Central memory CD8-positive, alpha-beta T cell (primary cell): ENCODE measurements around the gene ATP8B4.
A peak's percentile ranks its signal among the peaks of the same experiment; 100 is the strongest.
"Not testable (repeated sequence)": the region's sequence is repeated elsewhere in the genome, so short reads cannot be mapped to it uniquely, and the experiment has no call there.

Experiments
- ATAC-seq: fragments of 150-1000 bp; cut with Tn5 transposase; replicated peaks from 2 replicates; pipeline ENCODE4 v1.10.0; 2022; ENCODE audit warnings: mild to moderate bottlenecking, moderate FRiP score, moderate number of reproducible peaks; ENCODE audit not compliant: poor library complexity, severe bottlenecking; ENCODE audit errors: extremely low read depth
- DNase-seq, 2 donors: peaks; one replicate each; pipeline ENCODE4 v3.0.0; 2021; ENCODE audit warnings: low spot score in 2 of 2
- H3K27ac Mint-ChIP-seq: one replicate; pipeline ENCODE4 v1.8.0; 2022; ENCODE audit warnings: low read depth, mild to moderate bottlenecking, moderate library complexity, mixed read lengths
- H3K27me3 Mint-ChIP-seq: one replicate; pipeline ENCODE4 v1.8.0; 2022; ENCODE audit warnings: mixed read lengths
- H3K36me3 Mint-ChIP-seq: one replicate; pipeline ENCODE4 v1.8.0; 2022; ENCODE audit warnings: mild to moderate bottlenecking, moderate library complexity, mixed read lengths; ENCODE audit not compliant: insufficient read depth
- H3K4me1 Mint-ChIP-seq: one replicate; pipeline ENCODE4 v1.8.0; 2022; ENCODE audit warnings: mixed read lengths
- H3K4me3 Mint-ChIP-seq: one replicate; pipeline ENCODE4 v1.8.0; 2022; ENCODE audit warnings: mild to moderate bottlenecking, moderate library complexity, mixed read lengths
- H3K9me3 Mint-ChIP-seq: one replicate; pipeline ENCODE4 v1.8.0; 2022; ENCODE audit warnings: mixed read lengths

Gene ATP8B4, protein sequence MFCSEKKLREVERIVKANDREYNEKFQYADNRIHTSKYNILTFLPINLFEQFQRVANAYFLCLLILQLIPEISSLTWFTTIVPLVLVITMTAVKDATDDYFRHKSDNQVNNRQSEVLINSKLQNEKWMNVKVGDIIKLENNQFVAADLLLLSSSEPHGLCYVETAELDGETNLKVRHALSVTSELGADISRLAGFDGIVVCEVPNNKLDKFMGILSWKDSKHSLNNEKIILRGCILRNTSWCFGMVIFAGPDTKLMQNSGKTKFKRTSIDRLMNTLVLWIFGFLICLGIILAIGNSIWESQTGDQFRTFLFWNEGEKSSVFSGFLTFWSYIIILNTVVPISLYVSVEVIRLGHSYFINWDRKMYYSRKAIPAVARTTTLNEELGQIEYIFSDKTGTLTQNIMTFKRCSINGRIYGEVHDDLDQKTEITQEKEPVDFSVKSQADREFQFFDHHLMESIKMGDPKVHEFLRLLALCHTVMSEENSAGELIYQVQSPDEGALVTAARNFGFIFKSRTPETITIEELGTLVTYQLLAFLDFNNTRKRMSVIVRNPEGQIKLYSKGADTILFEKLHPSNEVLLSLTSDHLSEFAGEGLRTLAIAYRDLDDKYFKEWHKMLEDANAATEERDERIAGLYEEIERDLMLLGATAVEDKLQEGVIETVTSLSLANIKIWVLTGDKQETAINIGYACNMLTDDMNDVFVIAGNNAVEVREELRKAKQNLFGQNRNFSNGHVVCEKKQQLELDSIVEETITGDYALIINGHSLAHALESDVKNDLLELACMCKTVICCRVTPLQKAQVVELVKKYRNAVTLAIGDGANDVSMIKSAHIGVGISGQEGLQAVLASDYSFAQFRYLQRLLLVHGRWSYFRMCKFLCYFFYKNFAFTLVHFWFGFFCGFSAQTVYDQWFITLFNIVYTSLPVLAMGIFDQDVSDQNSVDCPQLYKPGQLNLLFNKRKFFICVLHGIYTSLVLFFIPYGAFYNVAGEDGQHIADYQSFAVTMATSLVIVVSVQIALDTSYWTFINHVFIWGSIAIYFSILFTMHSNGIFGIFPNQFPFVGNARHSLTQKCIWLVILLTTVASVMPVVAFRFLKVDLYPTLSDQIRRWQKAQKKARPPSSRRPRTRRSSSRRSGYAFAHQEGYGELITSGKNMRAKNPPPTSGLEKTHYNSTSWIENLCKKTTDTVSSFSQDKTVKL

DNA sequence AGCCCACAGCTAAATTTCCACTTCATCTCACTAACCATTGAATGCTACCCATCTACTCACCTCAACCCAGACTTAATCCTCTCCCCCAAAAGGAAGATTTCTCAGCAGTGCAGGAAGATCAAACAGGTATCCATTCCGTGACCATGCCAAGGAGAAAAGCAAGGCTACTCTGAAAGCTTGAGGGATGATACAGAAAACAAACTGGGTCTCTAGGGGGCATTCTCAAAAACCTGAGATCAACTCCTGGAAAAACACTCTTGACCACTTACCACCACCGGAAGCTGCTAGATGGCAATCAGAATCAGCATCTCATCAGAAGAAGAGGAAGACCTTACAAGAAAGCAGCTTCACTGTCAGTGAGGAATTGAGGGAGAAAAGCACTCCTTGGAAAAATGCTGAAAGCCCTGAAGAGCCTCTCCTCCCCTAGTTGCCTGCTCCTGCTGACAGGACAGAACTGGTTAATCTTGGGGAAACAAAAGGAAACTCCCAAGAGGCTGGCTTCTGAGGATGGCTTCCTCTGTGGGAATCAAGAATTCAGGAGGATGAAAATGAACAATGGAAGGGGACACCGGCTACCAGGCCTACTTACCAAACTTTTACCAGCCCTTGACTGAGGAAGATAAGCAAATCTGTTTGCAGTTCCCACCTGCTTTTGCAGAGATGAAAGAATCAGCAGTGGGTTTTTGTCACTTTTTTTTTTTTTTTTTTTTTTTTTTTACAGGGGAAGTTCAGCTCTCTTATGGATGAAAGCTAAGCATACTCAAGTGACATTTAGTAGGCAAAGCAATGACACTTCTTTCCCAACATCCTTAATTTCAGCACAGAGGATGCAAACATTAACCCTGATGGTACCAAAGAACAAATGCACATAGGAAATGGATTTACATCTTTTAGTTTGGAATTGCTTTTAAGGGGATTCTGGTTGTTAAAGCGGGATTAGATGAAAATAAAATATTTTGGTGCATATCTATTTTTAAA, at the start of gene ATP8B4:
ATP8B4 (minus strand) TSS at position 171 of the 978 bp plus-strand sequence. CDS start 12,267 bp downstream, outside the sequence.
- DNase-seq (no peak), ATAC-seq (no peak)
- H3K9me3 Mint-ChIP-seq = peaks cover 6% of the 10 kb centered on the region
- H3K4me1 Mint-ChIP-seq = peaks cover 9% of the 10 kb centered on the region
- H3K27me3 Mint-ChIP-seq = no peaks in the 10 kb centered on the region
- no peak within 1 kb of the TSS for H3K27ac Mint-ChIP-seq
- H3K36me3 Mint-ChIP-seq = no peaks in the 10 kb centered on the region
- H3K4me3 Mint-ChIP-seq = peak within 1 kb of the TSS; percentile 6

DNA sequence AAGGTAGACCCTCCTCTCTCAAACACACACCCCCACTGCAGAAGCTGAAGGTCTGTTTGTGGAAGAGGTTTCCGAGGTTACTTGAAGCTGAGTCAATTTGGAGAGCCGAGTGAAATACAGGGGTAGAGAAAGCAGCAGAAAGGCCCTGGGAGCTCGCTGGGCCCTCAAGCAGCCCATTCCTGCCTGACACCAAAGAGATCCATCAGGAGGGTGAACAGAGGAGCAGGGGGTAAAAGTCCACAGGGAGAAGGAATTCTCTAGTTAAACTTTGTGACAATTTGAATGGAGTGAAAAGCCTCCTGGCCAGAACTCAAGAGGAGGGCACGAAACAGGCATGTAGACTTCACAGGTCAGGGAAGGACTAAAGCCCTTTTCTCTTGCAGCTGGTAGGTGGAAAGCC, 49.3 kb upstream of the ATP8B4 start:
- ATAC-seq (no peak), DNase-seq (no peak)
- Mint-ChIP-seq H3K27me3 (peaks cover 34% of the 10 kb centered on the region), H3K9me3 (no peaks in the 10 kb centered on the region), H3K4me1 (no peaks in the 10 kb centered on the region), H3K36me3 (no peaks in the 10 kb centered on the region), H3K27ac (peak overlapping the region; percentile 33), H3K4me3 (no peak overlapping the region)

DNA sequence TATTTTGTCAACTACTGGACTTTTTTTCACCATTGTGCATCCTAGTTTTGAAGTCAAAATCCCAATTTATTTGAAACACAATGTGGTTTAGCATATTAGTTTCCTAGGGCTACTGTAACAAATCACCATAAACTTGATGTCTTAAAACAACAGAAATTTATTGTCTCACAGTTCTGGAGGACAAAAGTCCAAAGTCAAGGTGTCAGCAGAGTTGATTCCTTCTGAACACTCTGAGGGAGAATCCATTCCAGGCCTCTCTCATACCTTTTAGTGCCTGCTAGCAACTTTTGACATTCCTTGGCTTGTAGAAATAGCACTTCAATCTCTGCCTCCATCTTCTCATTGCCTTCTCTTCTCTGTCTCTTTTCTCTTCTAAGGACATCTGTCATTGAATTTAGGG, 48.1 kb upstream of the ATP8B4 start:
- ATAC-seq = no peak
- Mint-ChIP-seq H3K9me3 (no peaks in the 10 kb centered on the region), H3K4me3 (no peak overlapping the region), H3K27me3 (peaks cover 44% of the 10 kb centered on the region), H3K4me1 (no peaks in the 10 kb centered on the region), H3K36me3 (no peaks in the 10 kb centered on the region), H3K27ac (no peak overlapping the region)
- no peak for DNase-seq

DNA sequence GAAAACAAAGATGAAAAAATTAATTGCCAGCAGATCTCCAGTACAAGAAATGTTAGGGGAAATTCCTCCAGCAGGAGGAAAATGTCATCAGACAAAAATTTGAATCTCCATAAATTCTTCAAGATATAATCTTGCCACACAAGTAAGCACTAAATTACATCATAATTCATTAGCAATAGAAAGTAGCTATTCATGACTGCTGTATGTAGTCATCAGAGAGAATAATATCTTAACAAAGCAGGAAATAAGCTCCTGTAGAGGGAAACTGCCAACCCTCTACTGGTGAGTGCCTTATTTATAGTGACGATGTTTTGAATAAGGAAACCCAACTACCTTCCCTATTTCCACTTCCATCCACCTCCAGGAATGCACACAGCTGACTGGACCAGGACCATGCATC, 47.2 kb upstream of the ATP8B4 start:
- no peaks in the 10 kb centered on the region for H3K36me3 Mint-ChIP-seq
- ATAC-seq (no peak), DNase-seq (no peak)
- H3K27me3 Mint-ChIP-seq = peaks cover 44% of the 10 kb centered on the region
- no peak overlapping the region for H3K4me3 Mint-ChIP-seq
- no peaks in the 10 kb centered on the region for H3K4me1 Mint-ChIP-seq
- no peaks in the 10 kb centered on the region for H3K9me3 Mint-ChIP-seq
- H3K27ac Mint-ChIP-seq = no peak overlapping the region

DNA sequence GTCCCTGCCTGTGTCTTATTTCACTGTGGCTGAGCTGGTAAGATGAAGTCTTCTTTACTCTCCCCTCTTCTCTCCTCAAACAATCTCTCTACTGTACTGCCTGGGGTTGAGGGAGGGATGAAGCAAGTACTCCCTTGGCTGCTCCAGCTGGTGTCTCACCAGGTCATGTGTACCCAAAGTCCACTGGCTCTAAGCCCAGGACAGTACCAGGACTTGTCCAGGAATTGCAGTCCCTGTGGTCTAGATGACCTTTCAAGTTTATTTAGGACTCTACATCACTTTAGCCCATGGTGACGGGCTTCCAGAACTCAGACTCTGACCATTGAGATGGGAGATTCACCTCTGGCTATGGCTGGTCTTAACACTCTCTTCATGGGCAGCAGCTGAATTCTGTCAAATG, 45.4 kb upstream of the ATP8B4 start:
- no peak for DNase-seq
- Mint-ChIP-seq H3K36me3 (no peaks in the 10 kb centered on the region), H3K4me1 (no peaks in the 10 kb centered on the region), H3K27me3 (peaks cover 52% of the 10 kb centered on the region), H3K27ac (no peak overlapping the region), H3K9me3 (no peaks in the 10 kb centered on the region), H3K4me3 (no peak overlapping the region)
- no peak for ATAC-seq

DNA sequence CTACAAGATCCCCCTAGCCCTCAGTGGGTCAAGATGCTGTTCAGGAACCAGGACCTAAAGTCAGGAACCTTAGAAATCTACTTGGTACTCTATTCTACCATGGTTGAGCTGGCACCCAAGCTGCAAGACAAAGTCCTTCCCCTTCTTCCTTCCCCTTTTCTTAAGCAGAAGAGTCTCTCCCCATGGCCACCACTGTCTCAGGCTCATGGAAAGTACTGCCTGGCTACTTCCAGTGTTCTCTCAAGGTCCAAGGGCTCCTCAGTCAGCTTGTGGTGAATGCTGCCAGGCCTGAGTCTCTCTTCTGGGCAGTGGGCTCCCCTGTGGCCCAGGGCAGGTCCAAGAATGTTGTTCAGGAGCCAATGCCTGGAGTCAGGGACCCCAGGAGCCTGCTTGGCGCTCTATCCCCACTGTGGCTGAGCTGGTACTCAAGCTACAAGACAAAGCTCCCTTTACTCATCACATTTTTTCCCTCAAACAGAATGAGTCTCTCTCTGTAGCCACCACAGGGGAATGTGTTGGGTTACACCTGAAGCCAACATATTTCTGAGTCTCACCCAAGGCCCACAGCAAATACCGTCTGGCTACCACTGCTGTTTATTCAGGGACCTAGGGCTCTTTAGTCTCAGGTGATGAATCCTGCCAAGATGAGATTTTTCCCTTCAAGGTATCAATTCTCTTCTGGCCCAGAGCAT, 44.8 kb upstream of the ATP8B4 start:
- Mint-ChIP-seq H3K27ac (no peak overlapping the region), H3K9me3 (no peaks in the 10 kb centered on the region), H3K4me3 (no peak overlapping the region), H3K36me3 (no peaks in the 10 kb centered on the region), H3K27me3 (peaks cover 46% of the 10 kb centered on the region), H3K4me1 (no peaks in the 10 kb centered on the region)
- DNase-seq = no peak
- no peak for ATAC-seq

DNA sequence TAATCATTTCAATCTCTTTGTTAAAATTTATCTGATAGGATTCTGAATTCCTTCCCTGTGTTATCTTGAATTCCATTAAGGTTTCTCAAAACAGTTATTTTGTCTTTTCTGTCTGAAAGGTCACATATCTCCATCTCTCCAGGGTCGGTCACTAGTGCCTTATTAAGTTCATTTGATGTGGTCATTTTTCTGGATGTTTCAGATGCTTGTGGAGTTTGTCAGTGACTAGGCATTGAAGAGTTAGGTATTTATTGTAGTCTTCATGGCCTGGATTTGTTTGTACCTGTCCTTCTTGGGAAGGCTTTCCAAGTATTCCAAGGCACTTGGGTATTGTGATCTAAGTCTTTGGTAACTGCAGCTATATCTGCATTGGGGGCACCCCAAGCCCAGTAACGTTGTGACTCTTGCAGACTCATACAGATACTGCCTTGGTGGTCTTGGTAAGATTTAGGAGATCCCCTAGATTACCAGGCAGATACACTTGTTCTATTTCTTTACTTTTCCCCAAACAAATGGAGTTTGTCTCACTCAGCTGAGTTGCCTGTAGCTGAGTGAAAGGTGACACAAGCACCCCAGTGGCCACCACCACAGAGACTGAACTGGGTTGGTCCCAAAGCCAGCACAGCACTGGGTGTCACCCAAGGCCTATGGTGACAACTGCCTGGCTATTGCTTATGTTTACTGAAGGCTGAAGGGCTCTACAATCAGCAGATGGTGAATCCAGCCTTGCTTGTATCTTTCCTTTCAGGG, 44.1 kb upstream of the ATP8B4 start:
- Mint-ChIP-seq H3K4me3 (no peak overlapping the region), H3K4me1 (no peaks in the 10 kb centered on the region), H3K9me3 (no peaks in the 10 kb centered on the region), H3K27ac (no peak overlapping the region), H3K36me3 (no peaks in the 10 kb centered on the region), H3K27me3 (peaks cover 39% of the 10 kb centered on the region)
- no peak for ATAC-seq
- DNase-seq = no peak

DNA sequence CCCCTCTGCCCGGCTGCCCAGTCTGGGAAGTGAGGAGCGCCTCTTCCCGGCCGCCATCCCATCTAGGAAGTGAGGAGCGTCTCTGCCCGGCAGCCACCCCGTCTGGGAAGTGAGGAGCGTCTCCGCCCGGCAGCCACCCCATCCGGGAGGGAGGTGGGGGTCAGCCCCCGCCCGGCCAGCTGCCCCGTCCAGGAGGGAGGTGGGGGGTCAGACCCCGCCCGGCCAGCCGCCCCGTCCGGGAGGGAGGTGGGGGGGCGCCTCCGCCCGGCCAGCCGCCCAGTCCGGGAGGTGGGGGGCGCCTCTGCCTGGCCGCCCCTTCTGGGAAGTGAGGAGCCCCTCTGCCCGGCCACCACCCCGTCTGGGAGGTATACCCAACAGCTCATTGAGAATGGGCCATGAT, 39.2 kb upstream of the ATP8B4 start:
- DNase-seq, H3K9me3 Mint-ChIP-seq, H3K36me3 Mint-ChIP-seq, H3K27ac Mint-ChIP-seq, H3K4me1 Mint-ChIP-seq, H3K4me3 Mint-ChIP-seq, ATAC-seq: not testable (repeated sequence)
- H3K27me3 Mint-ChIP-seq = peaks cover 18% of the 10 kb centered on the region

DNA sequence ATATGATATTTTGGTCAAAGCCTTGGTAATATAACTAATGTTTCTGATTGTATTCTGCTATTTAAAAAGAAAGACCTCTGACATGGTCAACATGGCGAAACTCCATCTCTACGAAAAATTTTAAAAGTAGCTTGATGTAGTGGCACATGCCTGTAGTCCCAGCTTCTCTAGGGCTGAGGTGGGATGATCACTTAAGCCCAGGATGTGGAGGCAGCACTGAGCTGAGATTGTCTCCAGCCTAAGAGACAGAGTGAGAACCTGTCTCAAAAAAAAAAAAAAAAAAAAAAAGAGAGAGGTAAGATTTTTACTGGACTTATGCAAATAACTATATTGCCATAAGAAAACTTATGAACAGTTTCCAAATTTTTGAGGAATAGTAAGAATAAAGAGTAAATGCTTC, 32.4 kb upstream of the ATP8B4 start:
- Mint-ChIP-seq H3K4me1 (no peaks in the 10 kb centered on the region), H3K36me3 (peaks cover 2% of the 10 kb centered on the region), H3K4me3 (no peak overlapping the region), H3K27ac (no peak overlapping the region), H3K27me3 (no peaks in the 10 kb centered on the region), H3K9me3 (no peaks in the 10 kb centered on the region)
- no peak for DNase-seq
- no peak for ATAC-seq

DNA sequence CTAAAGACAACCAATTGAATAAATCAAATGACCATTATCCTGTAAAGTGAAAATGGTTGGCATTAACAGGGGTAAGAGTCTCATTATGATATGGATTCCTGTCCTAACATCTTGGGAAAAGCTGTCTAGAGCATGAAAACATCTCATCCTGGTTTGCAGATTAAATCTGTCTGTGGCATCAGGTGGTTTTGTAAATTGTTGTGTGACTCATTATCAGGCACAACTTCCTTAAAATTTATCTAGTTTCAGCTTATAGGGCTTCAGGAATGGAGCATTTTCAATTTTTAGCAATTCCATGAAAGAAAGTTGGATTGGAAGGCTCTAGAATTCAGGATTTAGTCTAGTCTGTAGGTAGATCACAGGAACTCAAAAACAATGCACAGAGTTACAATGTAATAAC, 31.8 kb upstream of the ATP8B4 start:
- ATAC-seq (no peak), DNase-seq (no peak)
- peaks cover 3% of the 10 kb centered on the region for H3K36me3 Mint-ChIP-seq
- no peaks in the 10 kb centered on the region for H3K27me3 Mint-ChIP-seq
- H3K9me3 Mint-ChIP-seq = no peaks in the 10 kb centered on the region
- H3K4me3 Mint-ChIP-seq = no peak overlapping the region
- H3K4me1 Mint-ChIP-seq = no peaks in the 10 kb centered on the region
- H3K27ac Mint-ChIP-seq = no peak overlapping the region

DNA sequence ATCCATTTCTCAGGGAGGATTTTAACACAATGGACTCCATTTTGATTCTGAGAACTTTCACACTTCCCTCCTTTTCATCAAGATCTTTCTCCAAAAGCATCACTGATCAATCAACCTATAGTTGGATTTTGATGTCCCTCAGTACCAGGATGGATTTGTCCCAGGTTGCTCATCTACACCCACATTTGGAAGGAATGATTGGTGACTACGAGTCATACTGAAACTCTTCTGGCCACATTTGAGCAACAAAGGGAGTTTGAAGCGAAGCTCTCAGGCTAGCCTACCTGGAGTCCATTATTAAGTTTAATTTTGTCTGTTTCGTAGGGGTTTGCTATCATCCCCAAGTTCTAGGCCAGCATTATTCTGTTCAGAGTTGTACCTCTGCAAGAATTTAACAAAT, 31.3 kb upstream of the ATP8B4 start:
- Mint-ChIP-seq H3K4me1 (no peaks in the 10 kb centered on the region), H3K9me3 (no peaks in the 10 kb centered on the region), H3K4me3 (no peak overlapping the region), H3K27me3 (no peaks in the 10 kb centered on the region), H3K27ac (no peak overlapping the region), H3K36me3 (peaks cover 4% of the 10 kb centered on the region)
- ATAC-seq = no peak
- DNase-seq = no peak
